ENCODE results near the gene ARHGAP25. TPM values are rescaled to one million over a fixed set of nuclear protein-coding genes. Genes with fewer than 3 reads are reported as not detected.

The ARHGAP25 gene
- total and polyA plus RNA-seq, 2 donors from 2014 or later = 6.3 to 20.4 TPM

- FAIRE-seq = no peak
- Histone ChIP-seq H3K27ac (ENCODE audit: low read depth in 2 of 2, low read length in 2 of 2) (no peak overlapping the region), H3K9ac (ENCODE audit: low read length in 3 of 3) (no peak overlapping the region), H3K4me3 (ENCODE audit: low read length in 3 of 3) (no peak overlapping the region), H3K27me3 (ENCODE audit: control insufficient read depth, insufficient read depth, low read length) (no peaks in the 10 kb centered on the region), H3K36me3 (ENCODE audit: control insufficient read depth in 2 of 3, insufficient read depth in 3 of 3, low read length in 3 of 3) (no peaks in the 10 kb centered on the region), H3K4me1 (ENCODE audit: control insufficient read depth in 2 of 3, insufficient read depth in 2 of 3, low read depth in 1 of 3, low read length in 3 of 3) (peaks cover 0 to 14% (median 0%) of the 10 kb centered on the region in 3 donors), H3K9me3 (ENCODE audit: control insufficient read depth in 2 of 3, insufficient read depth in 1 of 3, low read length in 3 of 3) (no peaks in the 10 kb centered on the region)
- DNase-seq = peak in 1 of 5 donors; percentile 30
- TF ChIP-seq CTCF (IDR thresholded peaks at IDR 0.05; ENCODE audit: borderline replicate concordance, extremely low read depth, insufficient read depth) = no peak
- intact Hi-C loops (cut with DNase I) = no loop called here
These were observed 28.1 kb downstream of the ARHGAP25 start for GRCh38 chr2:68762665-68763064.

- DNase-seq (no peak), FAIRE-seq (no peak)
- Histone ChIP-seq H3K27me3 (ENCODE audit: control insufficient read depth, insufficient read depth, low read length) (no peaks in the 10 kb centered on the region), H3K36me3 (ENCODE audit: control insufficient read depth in 2 of 3, insufficient read depth in 3 of 3, low read length in 3 of 3) (no peaks in the 10 kb centered on the region), H3K4me1 (ENCODE audit: control insufficient read depth in 2 of 3, insufficient read depth in 2 of 3, low read depth in 1 of 3, low read length in 3 of 3) (peaks cover 0 to 14% (median 0%) of the 10 kb centered on the region in 3 donors), H3K9me3 (ENCODE audit: control insufficient read depth in 2 of 3, insufficient read depth in 1 of 3, low read length in 3 of 3) (no peaks in the 10 kb centered on the region), H3K27ac (ENCODE audit: low read depth in 2 of 2, low read length in 2 of 2) (peak overlapping the region in 1 of 2 donors; percentile 41), H3K9ac (ENCODE audit: low read length in 3 of 3) (no peak overlapping the region), H3K4me3 (ENCODE audit: low read length in 3 of 3) (peak overlapping the region in 1 of 3 donors; percentile 6)
- TF ChIP-seq CTCF (IDR thresholded peaks at IDR 0.05; ENCODE audit: borderline replicate concordance, extremely low read depth, insufficient read depth) = no peak
- intact Hi-C loops (cut with DNase I) = no loop called here
These were observed 29.6 kb downstream of the ARHGAP25 start for GRCh38 chr2:68764041-68764805.

- intact Hi-C loops (cut with DNase I) = no loop called here
- no peak for FAIRE-seq
- Histone ChIP-seq H3K4me1 (ENCODE audit: control insufficient read depth in 2 of 3, insufficient read depth in 2 of 3, low read depth in 1 of 3, low read length in 3 of 3) (peaks cover 0 to 14% (median 0%) of the 10 kb centered on the region in 3 donors), H3K36me3 (ENCODE audit: control insufficient read depth in 2 of 3, insufficient read depth in 3 of 3, low read length in 3 of 3) (no peaks in the 10 kb centered on the region), H3K4me3 (ENCODE audit: low read length in 3 of 3) (peak overlapping the region in 1 of 3 donors; percentile 6), H3K27ac (ENCODE audit: low read depth in 2 of 2, low read length in 2 of 2) (peak overlapping the region in 1 of 2 donors; percentile 41), H3K27me3 (ENCODE audit: control insufficient read depth, insufficient read depth, low read length) (no peaks in the 10 kb centered on the region), H3K9me3 (ENCODE audit: control insufficient read depth in 2 of 3, insufficient read depth in 1 of 3, low read length in 3 of 3) (no peaks in the 10 kb centered on the region), H3K9ac (ENCODE audit: low read length in 3 of 3) (no peak overlapping the region)
- peak in 1 of 5 donors; percentile 9 for DNase-seq
- TF ChIP-seq CTCF (IDR thresholded peaks at IDR 0.05; ENCODE audit: borderline replicate concordance, extremely low read depth, insufficient read depth) = no peak
These were observed 30.2 kb downstream of the ARHGAP25 start for GRCh38 chr2:68764806-68765311.
